K562 (cell line): ENCODE results near the gene KMT5C. TPM values are rescaled to one million over a fixed set of nuclear protein-coding genes. Genes with fewer than 3 reads are reported as not detected.

ENCODE experiments used
- ATAC-seq: fragments of 200-7000 bp; cut with Tn5 transposase; 3 replicates; pipeline ENCODE4 v1.9.1; 2020; ENCODE audit warnings: moderate library complexity
- BruUV-seq: library from RNA; stranded (reverse); fragments of 400-500 nt; replicated peaks from 2 replicates; lab custom pipeline; 2021; lab: Mats Ljungman, UMichigan
- CTCF ChIA-PET: fragments of 300-600 bp; formaldehyde crosslinking; extraction: SDS; loops from one replicate; lab custom pipeline; 2021; ENCODE audit warnings: low intra/inter-chr PET ratio; lab: Yijun Ruan, JAX
- POLR2A ChIA-PET: fragments of 300-600, 350-650 bp; sonication (Branson Sonifier 250); formaldehyde crosslinking; extraction: SDS; loops from one replicate; lab custom pipeline; 2021; ENCODE audit warnings: antibody characterized with exemption, inconsistent platforms; lab: Yijun Ruan, JAX
- DNase-seq, 4 experiments: peaks; one replicate each; pipeline versions ENCODE4 v3.0.0 to v3.0.0-alpha.2; 2011 to 2018; ENCODE audit warnings: low spot score in 3 of 4, mixed read lengths in 3 of 4; ENCODE audit errors: extremely low read depth in 1 of 4
- FAIRE-seq: peaks from 2 replicates; lab custom pipeline; 2011; peaks lifted over from hg19 to GRCh38; lab: Jason Lieb, UNC
- H2AFZ ChIP-seq: 2 replicates; pipeline ENCODE4 v1.6.0; 2011; ENCODE audit warnings: low read depth, low read length, control low read depth, inconsistent platforms
- H3K27ac ChIP-seq: fragments of 200-600 bp; 3 replicates; pipeline ENCODE4 v1.8.0; 2011; ENCODE audit warnings: low read depth, mild to moderate bottlenecking, control low read depth, inconsistent platforms, low read length, moderate library complexity, mixed read lengths; ENCODE audit errors: extremely low read depth
- H3K27me3 ChIP-seq, 2 experiments: fragments of 300-600 bp in 1 of 2; 2 replicates in 1 of 2; 3 replicates in 1 of 2; pipeline versions ENCODE4 v1.6.0 to v1.8.0; 2011; ENCODE audit warnings: inconsistent platforms in 2 of 2, low read length in 2 of 2, mild to moderate bottlenecking in 1 of 2, mixed read lengths in 1 of 2, moderate library complexity in 1 of 2; ENCODE audit not compliant: control insufficient read depth in 2 of 2, insufficient read depth in 2 of 2
- H3K36me3 ChIP-seq: fragments of 300-600 bp; 3 replicates; pipeline ENCODE4 v1.8.0; 2011; ENCODE audit warnings: mild to moderate bottlenecking, low read length, inconsistent platforms; ENCODE audit not compliant: control insufficient read depth, insufficient read depth
- H3K4me1 ChIP-seq, 2 experiments: fragments of 200-600 bp in 1 of 2; replicated peaks in 1 of 2; 2 replicates in 1 of 2; 3 replicates in 1 of 2; pipeline versions ENCODE4 v1.5.1 to v1.8.0; 2011; ENCODE audit warnings: inconsistent platforms in 2 of 2, low read length in 2 of 2, mild to moderate bottlenecking in 1 of 2, mixed read lengths in 1 of 2, moderate library complexity in 1 of 2; ENCODE audit not compliant: control insufficient read depth in 2 of 2, insufficient read depth in 2 of 2
- H3K4me2 ChIP-seq: 2 replicates; pipeline ENCODE4 v1.6.1; 2011; ENCODE audit warnings: low read length, control low read depth, inconsistent platforms, mixed read lengths; ENCODE audit not compliant: insufficient read depth
- H3K4me3 ChIP-seq: fragments of 200-600 bp; sonication (generic), shearing (Covaris generic); 2 replicates; pipeline ENCODE4 v1.5.1; 2016; ENCODE audit warnings: control low read depth, inconsistent platforms
- H3K79me2 ChIP-seq: fragments of 200-600 bp; 3 replicates; pipeline ENCODE4 v1.8.0; 2011; ENCODE audit warnings: low read length, inconsistent platforms; ENCODE audit not compliant: control insufficient read depth, insufficient read depth
- H3K9ac ChIP-seq, 2 experiments: 2 replicates each; pipeline versions ENCODE4 v1.6.0 to v1.6.1; 2011; ENCODE audit warnings: low read depth in 2 of 2, low read length in 2 of 2, control low read depth in 1 of 2, inconsistent platforms in 1 of 2, mild to moderate bottlenecking in 1 of 2, mixed read lengths in 1 of 2; ENCODE audit not compliant: insufficient read depth in 1 of 2
- H3K9me1 ChIP-seq: one replicate; pipeline ENCODE4 v1.6.0; 2011; ENCODE audit warnings: inconsistent platforms, mild to moderate bottlenecking, low read length, moderate library complexity; ENCODE audit not compliant: control insufficient read depth, insufficient read depth
- H3K9me3 ChIP-seq: replicated peaks from 2 replicates; pipeline ENCODE4 v1.5.1; 2011; ENCODE audit warnings: low read depth, low read length, inconsistent platforms; ENCODE audit not compliant: control insufficient read depth, insufficient read depth
- H4K20me1 ChIP-seq: replicated peaks from 2 replicates; pipeline ENCODE4 v1.6.1; 2011; ENCODE audit warnings: low read length, inconsistent platforms, mixed read lengths; ENCODE audit not compliant: control insufficient read depth, insufficient read depth
- WGBS: fragments of 100-300 bp; shearing (Covaris generic); methylation state at CpG from one replicate; pipeline ENCODE4 v1.1.6; 2016; ENCODE audit warnings: low coverage, mixed read lengths; ENCODE audit not compliant: insufficient coverage; ENCODE audit errors: missing lambda C conversion rate; 5-methylcytosine and 5-hydroxymethylcytosine counted together
- in situ Hi-C: fragments of 300-500 bp; cut with MboI; formaldehyde crosslinking; loops from 4 replicates; pipeline ENCODE4 v1.15.0; 2018; ENCODE audit warnings: inconsistent platforms, mixed read lengths
- intact Hi-C: fragments of 100-400 bp; cut with micrococcal nuclease; formaldehyde crosslinking; loops from 2 replicates; pipeline ENCODE4 v1.14.2; 2022
- polyA plus RNA-seq, 8 experiments: library from polyadenylated mRNA; depleted of rRNA in 4 of 8; stranded (reverse) in 5 of 8; unstranded in 3 of 8; fragments of >200 nt; fragmentation: Nextera tagmentation in 2 of 8; fragmentation: Illumina TruSeq in 1 of 8; extraction: Ambion mirVana in 2 of 8; extraction: Trizol in 1 of 8; gene quantifications; 2 replicates each; pipeline versions ENCODE4 v1.2.1 to v1.2.3, GENCODE V29; 2011 to 2014; ENCODE audit warnings: inconsistent platforms in 1 of 8, missing spikeins in 1 of 8
- total RNA-seq, 7 experiments: library from RNA; depleted of rRNA in 6 of 7; stranded (reverse); fragments of >200 nt in 6 of 7; fragmentation: Illumina TruSeq in 2 of 7; extraction: Trizol in 2 of 7; gene quantifications; 2 replicates each; pipeline versions ENCODE4 v1.2.1 to v1.2.3, GENCODE V29; 2011 to 2021; ENCODE audit warnings: low replicate concordance in 1 of 7
- TF ChIP-seq, protein P1 (sequence below): sonication (generic); IDR thresholded peaks from 2 replicates; pipeline ENCODE4 v1.6.1; 2016
- TF ChIP-seq, protein P2 (sequence below): fragments of 250-450 bp; sonication (Bioruptor Pico); IDR thresholded peaks from 2 replicates; pipeline ENCODE4 v1.8.0; 2022; ENCODE audit warnings: inconsistent platforms, mild to moderate bottlenecking, moderate library complexity, borderline replicate concordance

Gene KMT5C
- total and polyA plus RNA-seq, 9 of the 15 experiments (the other 6 are each of a cell fraction or from before 2014, with no cell fraction given): 0.15 to 53.5 (median 16.6) TPM

GRCh38 chr19:55314396-55314795 is 25.3 kb upstream of the KMT5C start:
- Histone ChIP-seq H3K4me2 (peak overlapping the region; percentile 27; the same call in 1 of the 2 replicates), H3K27ac (peak overlapping the region; percentile 65), H3K9ac (peak overlapping the region; percentile 12 to 79; a peak in 3 of 4 replicates), H2AFZ (peak overlapping the region; percentile 80), H3K4me1 (peaks cover 9 to 39% of the 10 kb centered on the region in 2 experiments; a peak in 4 of 5 replicates), H4K20me1 (no peaks in the 10 kb centered on the region), H3K9me3 (no peaks in the 10 kb centered on the region), H3K9me1 (no peaks in the 10 kb centered on the region), H3K27me3 (no peaks in the 10 kb centered on the region), H3K4me3 (no peak overlapping the region), H3K36me3 (no peaks in the 10 kb centered on the region), H3K79me2 (no peaks in the 10 kb centered on the region)
- peak in 3 of 4 experiments; percentile 38 to 40 (median 39) for DNase-seq
- no peak for FAIRE-seq
- intact Hi-C loops: no loop called here
- POLR2A ChIA-PET: interaction anchor here (1.0 to 3.0 kb wide), 5 partner anchors 10 to 85 kb away, joined by 3 to 7 read pairs (median 3); partner anchors contain the start of genes PPP6R1 and TMEM150B
- TF ChIP-seq, protein P1, sequence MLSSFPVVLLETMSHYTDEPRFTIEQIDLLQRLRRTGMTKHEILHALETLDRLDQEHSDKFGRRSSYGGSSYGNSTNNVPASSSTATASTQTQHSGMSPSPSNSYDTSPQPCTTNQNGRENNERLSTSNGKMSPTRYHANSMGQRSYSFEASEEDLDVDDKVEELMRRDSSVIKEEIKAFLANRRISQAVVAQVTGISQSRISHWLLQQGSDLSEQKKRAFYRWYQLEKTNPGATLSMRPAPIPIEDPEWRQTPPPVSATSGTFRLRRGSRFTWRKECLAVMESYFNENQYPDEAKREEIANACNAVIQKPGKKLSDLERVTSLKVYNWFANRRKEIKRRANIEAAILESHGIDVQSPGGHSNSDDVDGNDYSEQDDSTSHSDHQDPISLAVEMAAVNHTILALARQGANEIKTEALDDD: peak; percentile 48; the same call in 1 of the 2 replicates
- TF ChIP-seq, protein P2, sequence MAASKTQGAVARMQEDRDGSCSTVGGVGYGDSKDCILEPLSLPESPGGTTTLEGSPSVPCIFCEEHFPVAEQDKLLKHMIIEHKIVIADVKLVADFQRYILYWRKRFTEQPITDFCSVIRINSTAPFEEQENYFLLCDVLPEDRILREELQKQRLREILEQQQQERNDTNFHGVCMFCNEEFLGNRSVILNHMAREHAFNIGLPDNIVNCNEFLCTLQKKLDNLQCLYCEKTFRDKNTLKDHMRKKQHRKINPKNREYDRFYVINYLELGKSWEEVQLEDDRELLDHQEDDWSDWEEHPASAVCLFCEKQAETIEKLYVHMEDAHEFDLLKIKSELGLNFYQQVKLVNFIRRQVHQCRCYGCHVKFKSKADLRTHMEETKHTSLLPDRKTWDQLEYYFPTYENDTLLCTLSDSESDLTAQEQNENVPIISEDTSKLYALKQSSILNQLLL (CRISPR knock-in tag): no peak
- 40% methylated on average over 8 of the region's 8 CpGs for WGBS
- in situ Hi-C loops: no loop called here
- no TSS peak for BruUV-seq
- CTCF ChIA-PET: no interaction called here
- ATAC-seq: peak; percentile 70
